ENCODE measurements around the gene DUSP23. TPM values are rescaled to one million over a fixed set of nuclear protein-coding genes. Genes with fewer than 3 reads are reported as not detected.

DUSP23 gene
- total RNA-seq, 6 experiments from 2014 or later, result 28.3 to 125 (median 69.4) TPM

DNA sequence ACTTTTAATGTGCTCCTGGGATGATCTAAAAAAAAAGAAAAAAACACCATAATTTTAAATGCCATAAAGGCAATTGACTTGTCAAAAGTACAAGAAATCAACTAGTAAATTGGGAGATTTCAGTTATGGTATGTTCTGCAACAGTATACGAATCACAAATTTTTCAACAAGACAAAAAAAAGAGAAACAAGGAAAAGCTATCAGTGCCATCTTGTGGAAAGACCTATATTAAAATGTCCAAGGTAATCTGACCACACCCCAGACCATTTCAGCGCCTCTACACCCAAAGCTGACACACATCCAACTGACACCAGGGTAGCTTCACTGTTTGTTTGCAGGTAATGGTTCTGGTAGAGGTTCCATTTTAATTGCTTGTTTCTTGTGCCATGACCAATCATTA is 5.0 kb upstream of the DUSP23 start:
- 36% methylated on average over 2 of the region's 2 CpGs for WGBS (ENCODE audit: insufficient coverage, low coverage, low lambda C conversion rate, missing lambda C conversion rate)
- H3K36me3 ChIP-seq, result no peaks in the 10 kb centered on the region
- no peak overlapping the region for H3K4me3 ChIP-seq
- H3K4me1 ChIP-seq, result peaks cover 0 to 14% (median 5%) of the 10 kb centered on the region in 4 donors
- H3K27ac ChIP-seq, result no peak overlapping the region
- ATAC-seq, result peak in 3 of 4 donors; percentile 13 to 42 (median 41)
- no peak for DNase-seq
- H3K9me3 ChIP-seq, result no peaks in the 10 kb centered on the region
- H3K27me3 ChIP-seq, result no peaks in the 10 kb centered on the region
- intact Hi-C loops (cut with DNase I), result loop anchor here in 1 of 2 donors (5.0 kb wide), 1 partner anchor 218 kb away; no protein-coding TSS in a partner anchor
- TF ChIP-seq CTCF (IDR thresholded peaks at IDR 0.05), result peak; percentile 22 to 49 (median 37)
- TF ChIP-seq POLR2A (IDR thresholded peaks at IDR 0.05), result no peak

DNA sequence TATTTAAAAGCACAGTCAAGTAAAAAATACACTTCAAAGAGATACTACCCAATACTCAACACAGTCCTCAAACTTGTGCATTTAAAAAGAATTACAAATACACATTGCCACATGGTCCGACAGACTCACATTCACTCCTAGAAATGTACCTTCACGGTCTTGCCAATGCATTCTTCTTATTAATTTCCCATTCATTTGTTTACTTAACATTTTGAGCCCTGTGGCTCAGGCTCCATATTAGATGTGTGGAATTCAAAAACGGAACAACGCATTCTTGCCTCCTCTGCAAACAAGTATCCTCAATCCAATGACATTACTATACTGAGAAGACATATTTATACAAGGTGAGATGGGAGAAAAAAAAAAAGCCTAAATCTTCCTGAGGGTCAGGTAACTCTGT is 2.5 kb upstream of the DUSP23 start:
- ATAC-seq (no peak), DNase-seq (no peak)
- Histone ChIP-seq H3K36me3 (no peaks in the 10 kb centered on the region), H3K4me1 (peaks cover 0 to 22% (median 11%) of the 10 kb centered on the region in 4 donors), H3K27ac (no peak overlapping the region), H3K9me3 (no peaks in the 10 kb centered on the region), H3K27me3 (no peaks in the 10 kb centered on the region), H3K4me3 (no peak overlapping the region)
- 88% methylated on average over 4 of the region's 4 CpGs for WGBS (ENCODE audit: insufficient coverage, low coverage, low lambda C conversion rate, missing lambda C conversion rate)
- TF ChIP-seq POLR2A (IDR thresholded peaks at IDR 0.05), result no peak
- intact Hi-C loops (cut with DNase I), result loop anchor here in 1 of 2 donors (5.0 kb wide), 1 partner anchor 221 kb away; no protein-coding TSS in a partner anchor

GRCh38 chr1:159779403-159779851 is 1.3 kb upstream of the DUSP23 start:
- no peaks in the 10 kb centered on the region for H3K27me3 ChIP-seq
- H3K36me3 ChIP-seq, result no peaks in the 10 kb centered on the region
- DNase-seq (no peak), ATAC-seq (no peak)
- intact Hi-C loops (cut with DNase I), result loop anchor here in 1 of 2 donors (5.0 kb wide), 1 partner anchor 222 kb away; no protein-coding TSS in a partner anchor
- H3K4me1 ChIP-seq, result peaks cover 0 to 22% (median 11%) of the 10 kb centered on the region in 4 donors
- H3K4me3 ChIP-seq, result no peak overlapping the region
- no peak overlapping the region for H3K27ac ChIP-seq
- 80% methylated on average over 2 of the region's 2 CpGs for WGBS (ENCODE audit: insufficient coverage, low coverage, low lambda C conversion rate, missing lambda C conversion rate)
- H3K9me3 ChIP-seq, result no peaks in the 10 kb centered on the region
- no peak for TF ChIP-seq CTCF (IDR thresholded peaks at IDR 0.05)
- TF ChIP-seq POLR2A (IDR thresholded peaks at IDR 0.05), result no peak

DNA sequence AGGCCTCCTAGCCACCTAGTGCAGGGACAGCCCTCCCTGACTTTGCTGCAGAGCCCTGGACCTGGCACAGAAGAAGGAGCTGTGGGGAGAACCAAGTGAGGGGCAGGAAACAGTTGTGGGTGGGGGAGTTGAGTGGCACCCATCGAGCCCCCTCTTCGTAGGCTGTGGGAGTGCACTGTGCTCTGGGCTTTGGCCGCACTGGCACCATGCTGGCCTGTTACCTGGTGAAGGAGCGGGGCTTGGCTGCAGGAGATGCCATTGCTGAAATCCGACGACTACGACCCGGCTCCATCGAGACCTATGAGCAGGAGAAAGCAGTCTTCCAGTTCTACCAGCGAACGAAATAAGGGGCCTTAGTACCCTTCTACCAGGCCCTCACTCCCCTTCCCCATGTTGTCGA is 1.2 kb downstream of the DUSP23 start:
- Histone ChIP-seq H3K27me3 (no peaks in the 10 kb centered on the region), H3K9me3 (no peaks in the 10 kb centered on the region), H3K4me3 (peak overlapping the region; percentile 82 to 91 (median 85)), H3K36me3 (no peaks in the 10 kb centered on the region), H3K27ac (peak overlapping the region in 1 of 3 donors; percentile 90), H3K4me1 (peaks cover 0 to 18% (median 6%) of the 10 kb centered on the region in 4 donors)
- DNase-seq, result no peak
- ATAC-seq, result no peak
- no peak for TF ChIP-seq POLR2A (IDR thresholded peaks at IDR 0.05)
- TF ChIP-seq CTCF (IDR thresholded peaks at IDR 0.05), result no peak
- 100% methylated on average over 2 of the region's 12 CpGs for WGBS (ENCODE audit: insufficient coverage, low coverage, low lambda C conversion rate, missing lambda C conversion rate)
- intact Hi-C loops (cut with DNase I), result no loop called here

DNA sequence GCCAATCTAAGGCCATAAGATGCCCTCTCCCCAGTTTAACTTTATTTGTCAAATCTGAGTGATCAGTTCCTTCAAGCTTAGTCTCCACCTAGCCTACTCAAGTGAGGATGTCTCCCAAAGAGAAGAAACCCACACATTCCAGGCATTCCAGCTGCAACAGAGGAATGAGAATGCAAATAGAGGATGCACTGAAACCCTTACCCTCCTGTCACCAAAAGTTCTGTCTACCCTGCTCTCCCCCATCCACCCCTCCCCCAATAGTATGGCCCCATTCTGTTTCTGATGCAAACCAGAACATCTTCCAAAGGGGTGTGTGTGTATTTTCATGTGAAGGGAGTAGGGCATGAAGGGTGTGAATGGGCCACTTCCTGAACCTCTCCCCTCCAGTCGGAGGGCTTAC is 3.0 kb downstream of the DUSP23 start:
- H3K4me1 ChIP-seq, result peaks cover 0 to 18% (median 6%) of the 10 kb centered on the region in 4 donors
- no peak for ATAC-seq
- intact Hi-C loops (cut with DNase I), result no loop called here

More for the DNA sequence above, 3.0 kb downstream of the DUSP23 start:
- H3K4me3 ChIP-seq, result no peak overlapping the region
- TF ChIP-seq POLR2A (IDR thresholded peaks at IDR 0.05), result no peak
- TF ChIP-seq CTCF (IDR thresholded peaks at IDR 0.05), result no peak
- DNase-seq, result no peak
- no peaks in the 10 kb centered on the region for H3K9me3 ChIP-seq
- 56% methylated on average over 1 of the region's 1 CpG for WGBS (ENCODE audit: insufficient coverage, low coverage, low lambda C conversion rate, missing lambda C conversion rate)
- H3K36me3 ChIP-seq, result no peaks in the 10 kb centered on the region
- H3K27ac ChIP-seq, result no peak overlapping the region
- H3K27me3 ChIP-seq, result no peaks in the 10 kb centered on the region
